Left ventricle myocardium inferior (tissue), 1 donor: Measurements from ENCODE around the gene GLT1D1. TPM values are rescaled to one million over a fixed set of nuclear protein-coding genes. Genes with fewer than 3 reads are reported as not detected.

Experiments used
- DNase-seq: peaks from one replicate; pipeline ENCODE4 v3.0.0-alpha.2; 2020
- H3K27ac ChIP-seq: fragments of 200-600 bp; replicated peaks from 2 replicates; pipeline ENCODE4 v1.8.0; 2021
- H3K27me3 ChIP-seq: fragments of 200-600 bp; 2 replicates; pipeline ENCODE4 v1.8.0; 2021; ENCODE audit warnings: low read depth
- H3K36me3 ChIP-seq: fragments of 200-600 bp; 2 replicates; pipeline ENCODE4 v1.8.0; 2021
- H3K4me1 ChIP-seq: fragments of 200-600 bp; 2 replicates; pipeline ENCODE4 v1.8.0; 2021
- H3K4me3 ChIP-seq: fragments of 200-600 bp; 2 replicates; pipeline ENCODE4 v1.8.0; 2021; ENCODE audit warnings: mild to moderate bottlenecking, moderate library complexity
- H3K9me3 ChIP-seq: fragments of 200-600 bp; replicated peaks from 2 replicates; pipeline ENCODE4 v1.8.0; 2021
- intact Hi-C: fragments of 100-400 bp; cut with micrococcal nuclease; formaldehyde crosslinking; loops from one replicate; pipeline ENCODE4 v1.11.0; 2022
- total RNA-seq: library from RNA; stranded (reverse); fragmentation: NEBNext Ultra II Directional; extraction: Animal tissue kit (Norgen Biotek cat#: 25700); gene quantifications from one replicate; pipeline ENCODE4 v1.2.1, GENCODE V29; 2021
- TF ChIP-seq, protein P1 (sequence below): fragments of 200-600 bp; IDR thresholded peaks from 2 replicates; pipeline ENCODE4 v1.8.0; 2021; ENCODE audit warnings: antibody characterized with exemption, mild to moderate bottlenecking, borderline replicate concordance
- donor health status: DM: no; HTN: yes; CAD: no; lungs with severe emphysema.

The GLT1D1 gene
- total RNA-seq, 1 donor from 2014 or later = 11.8 TPM

DNA sequence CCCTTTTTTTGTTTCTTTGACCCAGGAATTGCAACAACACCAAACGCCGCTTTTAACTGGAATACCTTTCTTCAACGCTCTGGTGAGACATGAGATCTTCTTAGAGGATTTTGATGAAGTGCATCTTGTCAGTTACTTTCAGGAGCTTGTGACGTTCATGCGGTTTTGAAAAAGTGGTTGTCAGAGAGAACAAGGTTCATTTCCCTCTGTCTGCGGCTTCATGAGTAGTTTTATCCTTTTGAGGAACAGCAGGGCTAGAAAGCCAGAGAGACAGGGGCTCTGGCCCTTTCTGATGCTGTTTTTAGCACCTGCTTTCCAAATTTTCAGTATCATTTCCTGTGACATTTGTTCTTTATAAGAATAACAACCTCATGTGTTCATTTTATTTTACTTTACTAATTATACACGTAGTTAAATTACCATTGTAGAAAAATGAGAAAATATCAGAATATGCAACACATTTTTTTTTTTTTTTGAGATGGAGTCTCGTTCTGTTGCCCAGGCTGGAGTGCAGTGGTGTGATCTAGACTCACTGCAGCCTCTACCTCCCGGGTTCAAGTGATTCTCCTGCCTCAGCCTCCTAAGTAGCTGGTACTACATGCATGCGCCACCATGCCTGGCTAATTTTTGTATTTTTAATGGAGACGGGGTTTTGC lies 61.8 kb downstream of the GLT1D1 start:
- Histone ChIP-seq H3K27me3 (peaks cover 7% of the 10 kb centered on the region), H3K4me1 (peaks cover 4% of the 10 kb centered on the region), H3K4me3 (no peak overlapping the region), H3K36me3 (no peaks in the 10 kb centered on the region), H3K9me3 (no peaks in the 10 kb centered on the region), H3K27ac (no peak overlapping the region)
- no peak for DNase-seq
- intact Hi-C loops = no loop called here
- TF ChIP-seq, protein P1, sequence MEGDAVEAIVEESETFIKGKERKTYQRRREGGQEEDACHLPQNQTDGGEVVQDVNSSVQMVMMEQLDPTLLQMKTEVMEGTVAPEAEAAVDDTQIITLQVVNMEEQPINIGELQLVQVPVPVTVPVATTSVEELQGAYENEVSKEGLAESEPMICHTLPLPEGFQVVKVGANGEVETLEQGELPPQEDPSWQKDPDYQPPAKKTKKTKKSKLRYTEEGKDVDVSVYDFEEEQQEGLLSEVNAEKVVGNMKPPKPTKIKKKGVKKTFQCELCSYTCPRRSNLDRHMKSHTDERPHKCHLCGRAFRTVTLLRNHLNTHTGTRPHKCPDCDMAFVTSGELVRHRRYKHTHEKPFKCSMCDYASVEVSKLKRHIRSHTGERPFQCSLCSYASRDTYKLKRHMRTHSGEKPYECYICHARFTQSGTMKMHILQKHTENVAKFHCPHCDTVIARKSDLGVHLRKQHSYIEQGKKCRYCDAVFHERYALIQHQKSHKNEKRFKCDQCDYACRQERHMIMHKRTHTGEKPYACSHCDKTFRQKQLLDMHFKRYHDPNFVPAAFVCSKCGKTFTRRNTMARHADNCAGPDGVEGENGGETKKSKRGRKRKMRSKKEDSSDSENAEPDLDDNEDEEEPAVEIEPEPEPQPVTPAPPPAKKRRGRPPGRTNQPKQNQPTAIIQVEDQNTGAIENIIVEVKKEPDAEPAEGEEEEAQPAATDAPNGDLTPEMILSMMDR = no peak

DNA sequence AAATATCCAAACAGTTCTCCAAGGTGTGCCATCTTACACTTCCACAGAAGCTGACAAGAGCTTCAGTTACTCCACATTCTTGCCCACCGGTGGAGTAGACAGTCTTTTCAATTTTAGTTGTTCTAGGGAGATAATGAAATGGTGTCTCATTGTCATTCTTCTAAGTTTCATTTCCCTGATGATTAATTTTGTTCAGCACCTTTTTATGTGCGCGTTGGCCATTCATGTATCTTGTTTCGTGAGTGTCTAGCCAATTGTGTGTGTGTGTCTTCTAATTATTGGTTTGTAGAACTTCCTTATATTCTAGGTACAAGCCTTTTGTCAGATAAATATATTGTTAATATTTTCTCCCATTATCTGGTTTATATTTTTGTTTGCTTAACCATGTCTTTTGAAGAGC lies 63.1 kb downstream of the GLT1D1 start:
- no peak overlapping the region for H3K27ac ChIP-seq
- H3K9me3 ChIP-seq = no peaks in the 10 kb centered on the region
- intact Hi-C loops = no loop called here
- TF ChIP-seq, protein P1 = no peak
- H3K36me3 ChIP-seq = no peaks in the 10 kb centered on the region
- DNase-seq = no peak
- H3K4me1 ChIP-seq = no peaks in the 10 kb centered on the region
- no peak overlapping the region for H3K4me3 ChIP-seq
- H3K27me3 ChIP-seq = peaks cover 16% of the 10 kb centered on the region

DNA sequence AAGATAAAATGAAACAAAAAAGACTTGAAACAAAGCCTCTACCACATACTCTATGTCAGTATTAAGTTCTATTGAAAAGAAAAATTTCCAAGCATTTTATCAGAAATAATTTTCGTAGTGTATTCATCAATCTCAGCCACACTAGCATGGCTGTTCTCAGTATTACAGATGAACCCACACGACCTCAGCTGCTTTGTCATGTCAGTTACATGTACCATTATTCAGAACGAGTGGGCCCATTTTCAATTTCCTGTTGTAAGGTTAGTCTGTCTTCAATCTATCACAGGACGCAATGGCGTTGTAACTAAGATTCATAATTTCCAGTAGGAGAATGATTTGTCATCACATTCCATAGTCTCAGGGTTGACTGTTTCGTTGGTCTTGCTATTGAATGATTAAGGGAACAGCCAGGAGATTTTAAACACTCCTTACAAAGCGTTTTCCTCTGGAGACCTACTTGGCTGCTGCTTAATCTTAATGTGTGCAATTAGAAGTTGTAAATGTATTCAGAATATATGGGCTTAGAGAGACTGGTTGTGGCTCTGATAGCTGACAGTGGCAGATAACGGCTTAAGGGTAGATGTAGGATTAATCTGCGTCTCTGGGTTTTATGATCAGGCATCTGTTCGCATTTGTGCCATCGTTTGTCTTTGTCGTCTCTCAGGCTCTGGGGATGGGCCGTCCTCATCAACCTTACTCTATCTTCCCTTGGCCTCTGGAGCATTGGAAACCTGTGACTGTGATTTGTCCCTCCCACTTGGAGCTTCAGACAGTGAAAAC lies 65.4 kb downstream of the GLT1D1 start:
- H3K4me1 ChIP-seq = no peaks in the 10 kb centered on the region
- TF ChIP-seq, protein P1 = no peak
- no peak for DNase-seq
- H3K9me3 ChIP-seq = no peaks in the 10 kb centered on the region
- no peaks in the 10 kb centered on the region for H3K36me3 ChIP-seq
- intact Hi-C loops = no loop called here
- H3K4me3 ChIP-seq = no peak overlapping the region
- peaks cover 27% of the 10 kb centered on the region for H3K27me3 ChIP-seq
- no peak overlapping the region for H3K27ac ChIP-seq

DNA sequence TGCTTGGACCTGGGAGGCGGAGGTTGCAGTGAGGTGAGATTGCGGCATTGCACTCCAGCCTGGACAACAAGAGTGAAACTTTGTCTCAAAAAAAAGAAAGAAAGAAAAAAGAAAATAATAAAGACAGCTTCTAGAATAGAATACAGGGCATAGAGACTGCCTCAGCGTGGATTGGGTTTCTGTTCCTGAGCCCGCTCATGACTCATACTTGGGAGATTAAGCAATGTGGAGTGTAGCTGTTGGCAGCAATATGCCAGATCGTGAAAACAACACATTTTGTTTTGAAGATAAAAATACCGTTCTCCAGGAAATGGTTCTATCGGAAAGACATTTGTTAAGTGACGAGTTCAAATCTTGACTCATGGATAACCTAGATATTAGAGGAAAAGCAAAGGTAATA lies 67.2 kb downstream of the GLT1D1 start:
- Histone ChIP-seq H3K4me1 (no peaks in the 10 kb centered on the region), H3K27me3 (peaks cover 30% of the 10 kb centered on the region), H3K36me3 (no peaks in the 10 kb centered on the region), H3K4me3 (no peak overlapping the region), H3K9me3 (no peaks in the 10 kb centered on the region), H3K27ac (no peak overlapping the region)
- intact Hi-C loops = no loop called here
- TF ChIP-seq, protein P1 = no peak
- DNase-seq = no peak

DNA sequence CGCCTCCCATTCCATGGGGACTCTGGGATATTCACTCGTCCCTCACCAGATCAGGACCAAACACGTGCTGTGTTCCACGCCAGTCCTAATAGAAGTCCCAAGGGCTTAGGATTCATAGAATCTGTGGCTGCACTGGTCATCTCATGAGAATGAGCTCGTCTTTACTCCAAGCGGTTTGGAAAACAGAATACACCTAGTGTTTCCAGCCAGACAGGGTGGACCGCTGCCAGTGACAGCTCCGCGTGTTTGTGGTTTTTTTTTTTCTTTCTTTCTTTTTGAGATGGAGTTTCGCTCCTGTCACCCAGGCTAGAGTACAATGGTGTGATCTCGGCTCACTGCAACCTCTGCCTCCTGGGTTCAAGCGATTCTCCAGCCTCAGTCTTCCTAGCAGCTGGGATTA lies 75.1 kb downstream of the GLT1D1 start:
- no peak overlapping the region for H3K27ac ChIP-seq
- H3K27me3 ChIP-seq = peaks cover 13% of the 10 kb centered on the region
- no peaks in the 10 kb centered on the region for H3K4me1 ChIP-seq
- no peaks in the 10 kb centered on the region for H3K36me3 ChIP-seq
- H3K9me3 ChIP-seq = no peaks in the 10 kb centered on the region
- no peak for DNase-seq
- intact Hi-C loops = no loop called here
- no peak overlapping the region for H3K4me3 ChIP-seq
- TF ChIP-seq, protein P1 = no peak
